Endometrial microvascular endothelial cells (primary cell): ENCODE data around the gene CIAO3. TPM values are rescaled to one million over a fixed set of nuclear protein-coding genes. Genes with fewer than 3 reads are reported as not detected.

Source experiments
- in situ Hi-C: cut with HindIII; loops from 2 replicates; pipeline ENCODE4 v1.10.0; 2017; ENCODE audit warnings: low sequenced_read_pairs, low pct_unique_long_range_greater_than_20kb; ENCODE audit errors: inconsistent ontology term
- total RNA-seq: library from RNA; depleted of rRNA; stranded (reverse); fragments of >200 nt; gene quantifications from one replicate; pipeline ENCODE4 v1.2.3, GENCODE V29; 2015; ENCODE audit errors: inconsistent ontology term

The CIAO3 gene
- total RNA-seq: 34.5 TPM

DNA sequence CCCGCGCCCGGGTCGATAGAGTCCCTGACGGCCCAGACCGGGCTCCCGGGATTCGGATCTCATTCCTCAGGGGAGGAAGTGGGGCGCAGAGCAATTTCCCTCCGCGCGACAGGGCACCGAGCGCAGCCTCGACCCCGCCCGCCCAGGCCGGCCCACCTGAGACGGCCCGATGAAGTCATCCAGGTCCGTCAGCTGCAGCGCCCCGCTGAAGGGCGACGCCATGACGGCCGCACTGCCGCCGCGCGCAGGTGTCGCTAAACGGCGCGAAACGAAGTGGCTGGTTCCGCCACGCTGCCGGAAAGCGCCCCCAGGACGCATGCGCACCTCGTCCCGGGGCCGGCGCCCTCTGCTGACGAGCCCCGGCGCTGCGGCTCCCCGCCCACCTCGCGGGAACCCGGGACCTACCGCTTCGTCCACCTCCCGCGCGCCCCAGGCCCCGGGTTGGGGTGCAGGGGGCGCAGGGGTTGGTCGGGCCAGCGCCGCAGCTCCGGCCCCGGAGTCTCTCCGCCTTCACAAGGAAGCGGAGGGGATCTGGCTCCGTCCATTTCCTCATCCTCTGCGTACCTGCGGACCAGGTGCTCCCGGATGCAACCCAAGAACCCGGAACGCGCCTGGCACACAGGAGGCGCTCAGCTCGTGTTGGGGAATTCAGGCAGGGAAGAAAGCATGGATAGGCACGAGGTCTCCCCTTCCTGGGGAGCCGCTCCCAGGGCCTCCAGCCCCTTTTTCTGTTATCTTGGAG is at the start of gene CIAO3:
Gene CIAO3, minus strand, starts transcription at position 234 of the 742 bp plus-strand sequence. Its CDS starts 12 bp downstream, at position 222.
- in situ Hi-C loops: no loop called here

DNA sequence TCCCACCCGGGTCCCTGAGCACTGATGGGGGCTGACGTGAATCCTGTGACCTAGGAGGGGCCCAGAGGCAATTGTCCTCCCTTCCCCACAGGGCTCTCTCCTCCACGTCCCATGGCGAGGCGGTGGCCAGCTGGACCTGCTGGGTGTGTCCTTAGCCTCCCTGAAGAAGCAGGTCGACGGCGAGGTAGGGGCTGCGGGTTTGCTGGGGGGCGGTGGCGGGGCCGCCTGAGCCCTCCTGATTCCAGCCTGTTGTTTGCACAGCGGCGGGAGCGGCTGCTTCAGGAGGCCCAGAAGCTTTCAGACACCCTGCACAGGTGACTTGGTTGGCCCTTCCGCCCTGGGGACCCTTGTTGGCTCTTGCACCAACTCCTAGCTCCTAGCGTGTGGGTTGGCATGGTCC is 49.3 kb upstream of the CIAO3 start:
- in situ Hi-C loops: no loop called here

DNA sequence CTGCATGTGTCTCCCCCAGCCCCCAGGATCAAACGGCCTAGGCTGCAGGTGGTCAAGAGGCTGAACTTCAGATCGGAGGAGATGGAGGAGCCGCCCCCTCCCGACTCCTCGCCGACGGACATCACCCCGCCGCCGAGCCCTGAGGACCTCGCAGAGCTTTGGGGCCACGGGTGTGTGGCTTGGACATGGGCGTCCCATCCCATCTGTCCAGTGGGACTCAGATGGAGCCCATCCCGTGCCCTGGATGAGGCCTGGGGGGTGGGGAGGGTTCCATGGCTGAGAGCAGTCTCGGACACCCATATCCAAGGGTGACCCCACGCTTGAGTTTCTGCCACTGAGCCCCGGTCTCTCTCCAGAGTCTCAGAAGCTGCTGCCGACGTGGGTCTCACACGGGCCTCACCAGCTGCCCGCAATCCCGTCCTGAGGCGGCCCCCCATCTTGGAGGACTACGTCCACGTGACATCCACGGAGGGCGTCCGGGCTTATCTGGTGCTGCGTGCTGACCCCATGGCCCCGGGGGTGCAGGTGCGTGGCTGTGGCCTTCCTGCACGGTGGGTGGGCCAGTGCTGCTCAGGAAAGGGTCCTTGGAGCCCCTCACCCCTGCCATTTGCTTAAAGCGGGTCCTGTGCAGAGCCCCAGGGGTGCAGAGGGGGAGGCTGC is 48.5 kb upstream of the CIAO3 start:
- in situ Hi-C loops: no loop called here

DNA sequence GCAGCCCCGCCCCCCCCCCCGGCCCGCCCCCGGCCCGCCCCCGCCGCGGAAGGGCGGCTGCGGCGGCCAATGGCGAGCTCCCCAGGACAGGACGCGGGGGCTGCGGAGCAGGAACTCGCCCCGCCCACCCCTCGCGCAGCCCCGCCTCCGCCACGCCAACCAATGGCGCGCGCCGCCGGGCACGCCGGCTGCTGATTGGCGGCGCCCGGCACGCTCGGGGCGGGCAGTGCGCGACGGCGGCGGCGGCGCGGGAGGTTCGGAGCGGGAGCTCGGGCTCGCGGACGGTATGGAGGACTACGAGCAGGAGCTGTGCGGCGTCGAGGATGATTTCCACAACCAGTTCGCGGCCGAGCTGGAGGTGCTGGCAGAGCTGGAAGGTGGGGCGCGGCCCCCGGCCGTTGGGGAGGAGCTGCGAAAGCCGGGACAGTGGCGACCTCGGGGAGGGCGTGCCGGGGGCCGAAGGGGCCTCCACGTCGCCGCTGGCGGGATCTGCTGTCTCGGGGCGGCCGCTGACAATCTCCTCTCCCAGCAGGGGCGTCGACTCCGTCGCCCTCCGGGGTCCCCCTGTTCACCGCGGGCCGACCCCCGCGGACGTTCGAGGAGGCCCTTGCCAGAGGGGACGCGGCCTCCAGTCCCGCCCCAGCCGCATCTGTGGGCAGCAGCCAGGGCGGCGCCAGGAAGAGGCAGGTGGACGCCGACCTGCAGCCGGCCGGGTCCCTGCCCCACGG is 47.8 kb upstream of the CIAO3 start, which contains the start of gene CHTF18:
Gene CHTF18, plus strand, starts transcription at position 222 of the 728 bp plus-strand sequence. Its CDS starts 65 bp downstream, at position 287.
- in situ Hi-C loops: no loop called here

DNA sequence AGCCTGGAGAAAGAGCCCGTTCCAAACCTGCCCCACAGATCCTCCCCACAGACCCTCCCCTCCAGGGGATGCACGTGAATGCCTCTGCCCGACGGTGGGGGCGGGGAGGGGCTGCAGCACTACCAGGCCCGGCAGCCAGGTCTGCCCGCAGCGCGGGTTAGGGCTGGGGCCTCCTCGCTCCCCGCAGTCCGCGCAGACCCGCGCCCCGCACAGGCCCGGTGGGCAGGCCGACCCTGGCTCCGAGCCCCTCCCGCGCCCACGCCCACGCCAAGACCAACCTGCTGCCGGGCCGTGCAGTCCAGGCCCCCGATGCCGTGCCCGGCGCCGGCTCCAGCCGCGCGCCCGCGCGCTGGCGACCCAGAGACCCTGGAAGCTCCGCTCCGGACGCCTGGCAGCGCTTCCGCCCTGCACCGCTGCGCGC is 47.2 kb upstream of the CIAO3 start, which contains the start of gene RPUSD1:
Gene RPUSD1, minus strand, starts transcription at position 404 of the 421 bp plus-strand sequence. CDS start 644 bp downstream, outside the sequence.
- in situ Hi-C loops: no loop called here

DNA sequence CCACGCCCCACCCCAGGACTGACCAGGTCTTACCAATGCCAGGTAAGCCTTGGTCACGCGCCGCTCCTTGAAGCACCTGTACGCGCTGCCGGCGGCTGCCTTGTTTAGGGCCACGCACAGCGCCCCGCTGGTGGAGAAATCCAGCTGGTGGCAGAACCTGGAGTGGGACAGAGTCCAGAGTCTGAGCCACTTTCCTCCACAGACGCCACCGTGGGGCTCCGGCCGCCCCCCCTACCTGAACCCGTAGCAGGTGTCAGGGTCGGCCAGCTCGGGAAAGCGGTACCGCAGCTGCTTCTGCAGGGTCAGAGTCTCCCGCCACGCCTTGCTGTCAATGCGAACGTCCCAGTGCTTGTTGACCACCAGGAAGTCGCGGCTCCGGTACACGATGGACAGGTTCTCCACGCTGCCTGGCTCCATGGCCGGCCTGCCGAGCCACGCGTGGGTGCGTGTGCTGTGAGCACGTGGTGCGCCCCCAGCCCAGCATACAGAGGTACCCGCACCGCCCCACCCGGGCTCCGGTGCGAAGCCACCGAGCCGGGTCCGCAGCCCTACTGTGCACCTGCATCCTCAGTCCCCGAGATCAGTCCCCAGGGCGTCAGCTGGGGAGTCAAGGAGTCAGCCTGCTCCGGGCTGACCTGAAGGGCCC is 46.6 kb upstream of the CIAO3 start:
- in situ Hi-C loops: no loop called here

DNA sequence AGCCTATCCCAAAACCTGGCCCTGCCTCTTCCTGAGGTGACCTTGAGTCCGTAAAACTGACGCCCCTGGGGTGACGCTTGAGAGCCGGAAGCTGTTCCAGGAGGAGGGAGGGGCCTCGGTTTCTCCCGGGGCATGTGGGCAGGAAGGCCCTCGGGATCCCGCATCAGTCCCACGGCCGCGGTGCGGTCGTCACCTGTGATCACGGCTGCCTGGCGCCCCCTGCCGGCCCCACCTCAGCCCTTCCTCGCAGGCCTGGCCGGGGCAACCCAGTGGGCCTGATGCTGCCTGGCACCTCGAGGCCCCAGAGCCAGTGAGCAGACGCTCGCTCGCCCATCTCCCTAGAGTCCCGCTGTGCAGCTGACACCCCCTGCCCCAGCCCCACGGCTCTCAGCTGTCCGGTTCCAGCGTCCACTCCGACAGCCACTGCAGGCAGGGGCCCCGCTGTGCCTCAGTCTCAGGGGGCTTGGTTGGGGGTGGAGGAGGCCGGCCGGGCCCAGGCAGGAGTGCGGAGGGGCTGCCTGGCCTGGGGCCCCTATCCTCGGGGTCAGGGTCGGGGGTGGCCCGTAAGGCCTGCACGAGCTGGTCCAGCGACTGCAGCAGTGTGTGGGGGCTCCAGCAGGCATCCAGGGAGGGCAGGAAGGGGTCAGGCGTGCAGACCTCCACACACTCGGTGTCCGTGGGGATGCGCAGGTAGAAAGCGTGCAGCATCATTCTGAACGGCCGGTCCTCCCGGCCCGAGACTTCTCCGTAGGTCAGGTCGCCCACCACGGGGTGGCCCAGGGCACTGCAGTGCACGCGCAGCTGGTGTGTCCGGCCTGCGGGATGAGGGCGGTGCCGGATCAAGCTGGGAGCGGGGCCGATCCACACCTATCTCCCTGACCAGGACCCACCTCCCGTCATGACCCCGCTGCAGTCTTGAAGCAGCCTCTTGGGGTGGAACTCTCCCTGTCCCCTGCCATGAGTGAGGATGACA is 45.1 kb upstream of the CIAO3 start:
- in situ Hi-C loops: no loop called here

DNA sequence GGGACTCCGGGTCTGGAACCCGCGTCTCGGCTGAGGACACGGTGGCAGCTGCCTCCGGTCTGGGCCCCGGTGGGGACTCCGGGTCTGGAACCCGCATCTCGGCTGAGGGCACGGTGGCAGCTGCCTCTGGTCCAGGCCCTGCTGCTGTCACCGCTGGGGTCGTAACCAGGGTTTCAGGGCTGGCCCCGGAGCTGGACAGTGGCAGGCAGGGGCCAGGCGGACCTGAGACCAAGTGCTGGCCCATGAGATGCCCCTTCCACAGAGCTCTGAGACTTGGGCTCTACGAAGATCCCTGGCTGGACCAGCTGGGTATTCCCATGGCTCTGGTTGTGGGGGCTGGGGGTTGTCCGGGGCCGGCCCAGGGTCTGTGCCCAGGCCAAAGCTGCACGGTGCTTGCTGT is 43.6 kb upstream of the CIAO3 start:
- in situ Hi-C loops: no loop called here

DNA sequence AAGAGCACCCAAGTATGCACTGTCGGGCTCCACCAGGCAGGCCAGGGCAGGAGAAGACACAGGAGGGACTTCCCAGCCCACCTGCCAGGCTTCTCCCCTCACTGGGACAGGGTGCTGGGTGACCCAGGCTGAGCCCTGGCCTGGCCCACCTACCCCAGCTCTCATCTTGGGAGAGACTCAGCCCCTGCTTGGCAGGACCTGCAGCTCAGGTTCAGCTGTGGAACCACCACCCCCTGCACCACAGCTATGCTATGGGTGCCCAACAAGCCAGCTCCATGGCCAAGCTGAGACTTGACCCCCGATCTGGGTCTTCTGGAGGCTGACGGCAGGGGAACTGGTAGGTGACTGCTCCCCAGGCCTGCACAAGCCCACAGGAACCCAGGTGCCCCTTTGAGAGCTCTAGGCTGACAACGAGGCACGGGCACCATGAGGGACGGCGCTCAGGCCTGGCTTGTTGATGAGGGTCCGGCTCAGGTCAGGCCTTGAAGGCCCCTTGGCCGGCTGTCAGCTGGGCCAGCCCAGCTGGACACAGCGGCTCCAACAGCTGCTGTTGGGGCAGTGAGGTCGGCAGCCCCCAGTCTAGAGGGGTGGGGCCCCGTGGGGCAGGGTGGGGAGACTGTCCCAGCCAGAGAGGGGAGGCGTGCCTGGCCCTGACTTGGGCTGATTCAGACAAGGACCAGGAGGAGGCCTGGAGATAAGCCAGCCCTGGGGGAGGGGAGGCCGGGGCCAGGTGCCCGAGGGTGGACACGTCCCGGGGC is 42.8 kb upstream of the CIAO3 start:
- in situ Hi-C loops: no loop called here

DNA sequence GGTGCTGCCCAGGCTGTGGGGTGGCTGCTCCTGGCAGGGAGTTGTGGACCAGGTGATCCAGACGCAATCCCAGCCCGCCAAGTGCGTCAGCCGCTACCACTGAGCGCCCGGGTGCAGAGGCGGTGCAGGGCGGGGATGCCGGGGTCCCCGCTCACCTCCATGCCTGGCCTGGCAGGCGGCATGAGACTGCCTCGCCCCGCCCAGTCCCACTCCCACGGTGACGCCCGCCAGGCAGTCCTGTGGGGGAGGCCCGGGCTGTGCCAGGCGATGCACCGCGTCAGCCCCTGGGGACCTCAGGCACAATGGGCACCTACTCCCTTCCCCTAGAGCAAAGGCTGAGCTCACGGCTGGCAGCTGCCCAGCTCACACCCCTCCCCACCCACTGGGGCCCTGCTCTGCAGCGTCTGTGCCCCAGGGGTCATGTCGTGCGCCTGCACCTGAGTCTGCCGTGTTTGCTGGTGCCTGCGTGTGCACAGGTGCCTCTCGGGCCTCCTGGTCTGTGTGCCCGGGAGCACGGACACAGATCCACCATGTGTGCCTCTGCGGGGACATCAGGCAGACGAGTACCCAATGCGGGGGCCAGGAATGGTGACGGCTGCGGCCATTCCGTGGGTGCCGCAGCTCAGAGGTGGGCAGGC is 42.1 kb upstream of the CIAO3 start:
- in situ Hi-C loops: no loop called here

DNA sequence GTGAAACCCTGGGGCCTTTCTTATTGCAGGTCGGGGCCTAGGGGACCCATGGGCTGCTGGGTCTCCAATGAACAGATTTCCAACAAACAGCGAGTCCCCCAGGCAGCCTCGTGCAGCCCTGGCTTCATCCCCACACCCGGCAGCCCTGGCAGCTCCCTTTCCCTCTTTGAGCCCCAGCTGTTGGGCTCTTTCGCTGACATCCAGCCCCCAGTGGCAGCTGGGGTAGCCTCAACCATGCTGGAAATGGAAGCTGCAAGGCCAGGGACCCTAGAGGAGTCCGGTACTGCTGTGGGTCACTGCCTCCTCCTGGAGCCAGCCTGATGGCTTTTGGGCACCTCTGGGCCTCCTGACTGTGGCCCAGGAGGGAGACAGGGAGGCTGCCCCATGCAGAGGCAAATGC is 41.5 kb upstream of the CIAO3 start:
- in situ Hi-C loops: no loop called here

DNA sequence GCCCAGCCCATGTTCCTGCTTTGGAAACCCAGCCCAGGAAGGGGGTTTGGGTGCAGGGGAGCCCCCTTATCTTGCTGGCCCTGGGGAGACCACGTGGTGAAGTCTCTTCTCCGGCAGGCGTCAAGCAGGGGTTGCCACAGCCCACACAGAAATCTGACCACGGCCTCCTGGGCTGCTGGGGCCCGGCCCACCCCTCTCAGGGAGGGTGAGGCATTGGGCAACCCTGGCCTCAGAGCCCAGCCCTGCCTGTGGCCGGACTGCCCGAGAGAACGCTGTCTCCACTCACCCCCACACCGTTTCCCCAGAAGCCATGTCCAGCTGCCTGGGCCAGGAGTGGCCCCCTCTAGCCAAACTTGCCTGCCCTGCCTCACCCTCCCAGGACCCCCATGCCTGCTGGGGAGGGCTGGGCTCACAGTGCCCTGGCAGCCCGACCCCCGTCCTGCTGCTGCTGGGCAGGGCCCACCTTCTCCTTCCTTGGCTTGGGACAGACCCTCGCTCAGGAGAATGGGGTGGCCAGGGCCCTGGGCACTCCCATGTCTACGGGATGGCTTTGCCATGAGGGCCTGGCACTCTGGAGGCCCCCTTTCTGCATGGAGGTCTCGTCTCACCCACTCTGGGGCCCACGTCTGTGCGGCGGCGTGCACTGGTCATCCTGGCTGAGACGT is 40.7 kb upstream of the CIAO3 start:
- in situ Hi-C loops: no loop called here

DNA sequence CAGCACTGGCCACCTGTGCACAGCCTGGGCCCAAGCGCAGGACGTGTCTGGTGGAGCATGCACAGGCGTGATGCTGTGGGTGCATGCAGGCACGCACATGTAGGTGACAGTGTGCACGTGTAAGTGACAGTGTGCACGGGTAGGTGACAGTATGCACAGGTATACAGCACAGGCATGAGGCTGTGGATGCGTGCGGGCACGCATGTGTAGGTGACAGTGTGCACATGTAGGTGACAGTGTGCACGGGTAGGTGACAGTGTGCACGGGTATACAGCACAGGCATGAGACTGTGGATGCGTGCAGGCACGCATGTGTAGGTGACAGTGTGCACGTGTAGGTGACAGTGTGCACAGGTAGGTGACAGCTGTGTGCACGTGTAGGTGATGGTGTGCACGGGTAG is 39.5 kb upstream of the CIAO3 start:
- in situ Hi-C loops: no loop called here

DNA sequence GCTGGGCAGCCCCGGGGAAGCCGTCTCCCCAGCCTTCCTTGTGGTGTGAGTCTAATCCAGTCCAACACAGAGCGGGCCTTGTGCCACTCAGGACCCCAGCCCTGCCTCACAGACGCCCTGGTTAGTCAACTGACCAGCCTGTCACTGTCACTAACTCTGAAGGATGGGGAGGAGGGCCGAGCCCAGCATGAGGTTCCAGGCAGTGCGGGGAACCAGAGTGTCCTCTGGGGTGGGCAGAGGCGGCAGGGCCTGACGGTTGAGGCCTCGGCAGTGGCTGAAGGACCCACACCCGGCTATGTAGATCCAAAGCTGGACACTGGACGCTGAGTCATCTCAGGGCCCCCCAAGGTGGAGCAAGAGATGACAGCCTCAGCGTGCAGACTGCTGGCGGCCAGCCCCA is 38.8 kb upstream of the CIAO3 start:
- in situ Hi-C loops: no loop called here

DNA sequence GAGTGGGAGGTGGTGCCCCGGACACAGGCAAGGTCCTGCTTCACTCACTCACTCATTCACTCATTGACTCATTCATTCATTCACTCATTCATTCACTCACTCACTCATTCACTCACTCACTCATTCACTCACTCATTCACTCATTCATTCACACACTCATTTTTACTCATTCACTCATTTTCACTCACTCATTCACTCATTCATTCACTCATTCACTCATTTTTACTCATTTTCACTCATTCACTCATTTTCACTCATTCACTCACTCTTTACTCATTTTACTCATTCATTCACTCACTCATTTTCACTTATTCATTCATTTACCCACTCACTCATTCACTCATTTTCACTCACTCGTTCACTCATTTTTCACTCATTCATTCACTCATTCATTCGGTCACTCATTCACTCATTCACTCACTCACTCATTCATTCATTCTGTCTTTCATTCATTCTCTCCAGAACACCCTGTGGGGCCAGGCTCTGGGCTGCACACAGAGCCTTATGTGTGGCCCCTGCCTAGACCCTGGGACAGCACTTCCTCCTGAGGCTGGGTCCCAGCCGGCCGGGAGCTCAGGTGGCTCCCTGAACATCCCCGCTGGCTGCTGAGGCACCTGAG is 38.2 kb upstream of the CIAO3 start:
- in situ Hi-C loops: no loop called here

DNA sequence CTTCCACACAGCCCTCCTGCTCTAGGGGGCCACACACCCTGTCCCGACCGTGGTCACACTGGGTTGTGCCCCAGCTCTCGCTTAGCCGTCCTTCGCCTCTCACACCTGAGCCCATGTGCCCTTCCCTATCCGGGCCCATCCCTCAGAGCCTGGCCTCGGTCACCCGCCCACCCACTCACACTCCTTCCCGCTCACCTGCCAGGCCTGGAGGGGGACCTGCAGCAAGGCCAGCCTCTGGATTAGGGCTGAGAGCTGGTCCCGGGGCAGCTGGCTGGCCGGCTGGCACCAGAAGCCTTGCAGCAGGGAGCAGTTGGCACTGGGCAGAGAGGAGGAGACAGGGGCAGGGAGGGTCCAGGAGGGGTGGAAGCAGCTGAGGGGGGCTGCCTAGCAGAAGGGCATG is 37.6 kb upstream of the CIAO3 start:
- in situ Hi-C loops: no loop called here
